ENCODE data around the gene ATP2A1. TPM values are rescaled to one million over a fixed set of nuclear protein-coding genes. Genes with fewer than 3 reads are reported as not detected.

ATP2A1 gene
- total RNA-seq, 1 donor from 2014 or later: 0.64 TPM

DNA sequence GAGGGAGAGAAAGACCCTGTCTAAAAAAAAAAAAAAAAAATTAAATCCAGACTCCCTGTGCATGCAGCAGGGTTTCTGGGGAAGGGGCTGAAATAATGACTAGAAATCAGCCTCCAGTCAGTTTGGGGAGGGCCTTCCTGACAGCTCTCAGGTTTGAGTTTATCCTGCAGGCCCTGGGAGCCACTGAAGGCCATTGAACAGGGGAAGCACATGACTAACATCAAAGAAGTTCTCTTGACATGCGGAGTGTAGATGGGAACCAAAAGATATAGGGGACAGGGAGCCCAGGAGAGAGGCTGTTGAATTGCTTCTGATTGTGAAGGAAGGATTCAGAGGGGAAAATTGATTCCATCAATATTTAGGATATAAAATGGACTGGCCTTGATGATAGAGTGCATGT, 49.5 kb downstream of the ATP2A1 start:
- no peaks in the 10 kb centered on the region for H3K36me3 Mint-ChIP-seq (ENCODE audit: unreplicated experiment)
- H3K27me3 Mint-ChIP-seq (ENCODE audit: unreplicated experiment): no peaks in the 10 kb centered on the region
- DNase-seq (ENCODE audit: extremely low spot score, unreplicated experiment): no peak
- no peaks in the 10 kb centered on the region for H3K9me3 Mint-ChIP-seq (ENCODE audit: unreplicated experiment)
- H3K27ac Mint-ChIP-seq (ENCODE audit: unreplicated experiment): no peak overlapping the region
- peaks cover 10% of the 10 kb centered on the region for H3K4me1 Mint-ChIP-seq (ENCODE audit: unreplicated experiment)
- TF ChIP-seq, protein P1, sequence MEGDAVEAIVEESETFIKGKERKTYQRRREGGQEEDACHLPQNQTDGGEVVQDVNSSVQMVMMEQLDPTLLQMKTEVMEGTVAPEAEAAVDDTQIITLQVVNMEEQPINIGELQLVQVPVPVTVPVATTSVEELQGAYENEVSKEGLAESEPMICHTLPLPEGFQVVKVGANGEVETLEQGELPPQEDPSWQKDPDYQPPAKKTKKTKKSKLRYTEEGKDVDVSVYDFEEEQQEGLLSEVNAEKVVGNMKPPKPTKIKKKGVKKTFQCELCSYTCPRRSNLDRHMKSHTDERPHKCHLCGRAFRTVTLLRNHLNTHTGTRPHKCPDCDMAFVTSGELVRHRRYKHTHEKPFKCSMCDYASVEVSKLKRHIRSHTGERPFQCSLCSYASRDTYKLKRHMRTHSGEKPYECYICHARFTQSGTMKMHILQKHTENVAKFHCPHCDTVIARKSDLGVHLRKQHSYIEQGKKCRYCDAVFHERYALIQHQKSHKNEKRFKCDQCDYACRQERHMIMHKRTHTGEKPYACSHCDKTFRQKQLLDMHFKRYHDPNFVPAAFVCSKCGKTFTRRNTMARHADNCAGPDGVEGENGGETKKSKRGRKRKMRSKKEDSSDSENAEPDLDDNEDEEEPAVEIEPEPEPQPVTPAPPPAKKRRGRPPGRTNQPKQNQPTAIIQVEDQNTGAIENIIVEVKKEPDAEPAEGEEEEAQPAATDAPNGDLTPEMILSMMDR (IDR thresholded peaks at IDR 0.05): no peak
- H3K4me3 Mint-ChIP-seq (ENCODE audit: unreplicated experiment): no peak overlapping the region

DNA sequence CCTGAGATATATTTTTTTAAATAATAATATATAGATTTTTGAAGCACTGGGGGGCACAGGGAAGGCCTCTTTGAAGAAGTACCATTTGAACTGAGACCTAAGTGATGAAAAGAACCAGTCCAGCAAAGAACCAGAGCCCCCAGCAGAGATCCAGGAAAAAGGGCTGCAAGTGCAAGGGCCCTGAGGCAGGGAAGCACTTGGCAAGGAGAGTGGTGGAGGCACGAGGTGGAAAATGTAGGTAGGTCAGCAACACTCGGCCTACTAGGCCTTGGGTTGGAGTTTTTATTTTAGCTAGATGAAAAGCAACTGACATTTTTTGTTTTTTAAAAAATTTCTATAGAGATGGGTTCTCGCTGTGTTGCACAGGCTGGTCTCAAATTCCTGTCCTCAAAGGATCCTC, 51.9 kb downstream of the ATP2A1 start:
- no peaks in the 10 kb centered on the region for H3K27me3 Mint-ChIP-seq (ENCODE audit: unreplicated experiment)
- no peaks in the 10 kb centered on the region for H3K36me3 Mint-ChIP-seq (ENCODE audit: unreplicated experiment)
- H3K9me3 Mint-ChIP-seq (ENCODE audit: unreplicated experiment): no peaks in the 10 kb centered on the region
- peaks cover 5% of the 10 kb centered on the region for H3K4me1 Mint-ChIP-seq (ENCODE audit: unreplicated experiment)
- DNase-seq (ENCODE audit: extremely low spot score, unreplicated experiment): no peak
- H3K27ac Mint-ChIP-seq (ENCODE audit: unreplicated experiment): no peak overlapping the region
- no peak overlapping the region for H3K4me3 Mint-ChIP-seq (ENCODE audit: unreplicated experiment)
- TF ChIP-seq, protein P1 (IDR thresholded peaks at IDR 0.05): no peak

DNA sequence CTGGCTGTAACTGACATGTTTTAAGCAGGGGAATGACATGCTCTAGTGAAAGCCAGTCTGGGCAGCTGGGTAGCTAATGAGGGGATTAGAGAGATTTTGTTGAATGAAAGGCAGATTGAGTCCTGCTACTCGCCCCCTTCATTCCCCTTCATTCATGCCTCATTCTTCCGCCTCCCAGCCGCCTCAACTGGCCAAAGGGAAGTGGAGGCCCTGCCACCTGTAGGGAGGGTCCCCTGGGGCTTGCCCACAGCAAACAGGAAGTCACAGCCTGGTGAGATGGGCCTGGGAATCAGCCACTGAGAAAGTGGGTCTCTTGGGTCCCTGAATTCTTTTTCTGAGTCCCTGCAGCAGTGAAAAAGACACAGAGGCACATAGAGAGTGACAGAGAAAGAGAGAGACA, 52.4 kb downstream of the ATP2A1 start:
- H3K36me3 Mint-ChIP-seq (ENCODE audit: unreplicated experiment): no peaks in the 10 kb centered on the region
- no peak for DNase-seq (ENCODE audit: extremely low spot score, unreplicated experiment)
- H3K4me3 Mint-ChIP-seq (ENCODE audit: unreplicated experiment): no peak overlapping the region
- no peaks in the 10 kb centered on the region for H3K9me3 Mint-ChIP-seq (ENCODE audit: unreplicated experiment)
- TF ChIP-seq, protein P1 (IDR thresholded peaks at IDR 0.05): no peak
- no peak overlapping the region for H3K27ac Mint-ChIP-seq (ENCODE audit: unreplicated experiment)
- no peaks in the 10 kb centered on the region for H3K27me3 Mint-ChIP-seq (ENCODE audit: unreplicated experiment)
- peaks cover 4% of the 10 kb centered on the region for H3K4me1 Mint-ChIP-seq (ENCODE audit: unreplicated experiment)

DNA sequence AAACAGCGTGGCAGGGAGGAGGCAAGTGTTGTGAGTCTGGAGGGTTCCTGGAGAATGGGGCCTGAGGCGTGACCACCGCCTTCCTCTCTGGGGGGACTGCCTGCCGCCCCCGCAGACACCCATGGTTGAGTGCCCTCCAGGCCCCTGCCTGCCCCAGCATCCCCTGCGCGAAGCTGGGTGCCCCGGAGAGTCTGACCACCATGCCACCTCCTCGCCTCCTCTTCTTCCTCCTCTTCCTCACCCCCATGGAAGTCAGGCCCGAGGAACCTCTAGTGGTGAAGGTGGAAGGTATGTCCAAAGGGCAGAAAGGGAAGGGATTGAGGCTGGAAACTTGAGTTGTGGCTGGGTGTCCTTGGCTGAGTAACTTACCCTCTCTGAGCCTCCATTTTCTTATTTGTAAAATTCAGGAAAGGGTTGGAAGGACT, 53.5 kb downstream of the ATP2A1 start, which contains the start of gene CD19:
TSS of gene CD19 (plus strand) at position 171 of the 425 bp plus-strand sequence. CDS start at position 201, 30 bp downstream.
- TF ChIP-seq, protein P1 (IDR thresholded peaks at IDR 0.05): no peak
- no peaks in the 10 kb centered on the region for H3K4me1 Mint-ChIP-seq (ENCODE audit: unreplicated experiment)
- H3K27me3 Mint-ChIP-seq (ENCODE audit: unreplicated experiment): no peaks in the 10 kb centered on the region
- no peaks in the 10 kb centered on the region for H3K36me3 Mint-ChIP-seq (ENCODE audit: unreplicated experiment)
- no peak within 1 kb of the TSS for H3K27ac Mint-ChIP-seq (ENCODE audit: unreplicated experiment)
- H3K4me3 Mint-ChIP-seq (ENCODE audit: unreplicated experiment): no peak within 1 kb of the TSS
- DNase-seq (ENCODE audit: extremely low spot score, unreplicated experiment): no peak
- no peaks in the 10 kb centered on the region for H3K9me3 Mint-ChIP-seq (ENCODE audit: unreplicated experiment)

DNA sequence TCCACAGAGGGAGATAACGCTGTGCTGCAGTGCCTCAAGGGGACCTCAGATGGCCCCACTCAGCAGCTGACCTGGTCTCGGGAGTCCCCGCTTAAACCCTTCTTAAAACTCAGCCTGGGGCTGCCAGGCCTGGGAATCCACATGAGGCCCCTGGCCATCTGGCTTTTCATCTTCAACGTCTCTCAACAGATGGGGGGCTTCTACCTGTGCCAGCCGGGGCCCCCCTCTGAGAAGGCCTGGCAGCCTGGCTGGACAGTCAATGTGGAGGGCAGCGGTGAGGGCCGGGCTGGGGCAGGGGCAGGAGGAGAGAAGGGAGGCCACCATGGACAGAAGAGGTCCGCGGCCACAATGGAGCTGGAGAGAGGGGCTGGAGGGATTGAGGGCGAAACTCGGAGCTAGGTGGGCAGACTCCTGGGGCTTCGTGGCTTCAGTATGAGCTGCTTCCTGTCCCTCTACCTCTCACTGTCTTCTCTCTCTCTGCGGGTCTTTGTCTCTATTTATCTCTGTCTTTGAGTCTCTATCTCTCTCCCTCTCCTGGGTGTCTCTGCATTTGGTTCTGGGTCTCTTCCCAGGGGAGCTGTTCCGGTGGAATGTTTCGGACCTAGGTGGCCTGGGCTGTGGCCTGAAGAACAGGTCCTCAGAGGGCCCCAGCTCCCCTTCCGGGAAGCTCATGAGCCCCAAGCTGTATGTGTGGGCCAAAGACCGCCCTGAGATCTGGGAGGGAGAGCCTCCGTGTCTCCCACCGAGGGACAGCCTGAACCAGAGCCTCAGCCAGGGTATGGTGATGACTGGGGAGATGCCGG, 54.3 kb downstream of the ATP2A1 start:
- Mint-ChIP-seq H3K36me3 (ENCODE audit: unreplicated experiment) (no peaks in the 10 kb centered on the region), H3K9me3 (ENCODE audit: unreplicated experiment) (no peaks in the 10 kb centered on the region), H3K4me3 (ENCODE audit: unreplicated experiment) (no peak overlapping the region), H3K27me3 (ENCODE audit: unreplicated experiment) (no peaks in the 10 kb centered on the region), H3K27ac (ENCODE audit: unreplicated experiment) (no peak overlapping the region), H3K4me1 (ENCODE audit: unreplicated experiment) (no peaks in the 10 kb centered on the region)
- no peak for DNase-seq (ENCODE audit: extremely low spot score, unreplicated experiment)
- TF ChIP-seq, protein P1 (IDR thresholded peaks at IDR 0.05): no peak

All from osteocyte (in vitro differentiated cells).